22Rv1 (cell line): Measurements from ENCODE around the gene BRAT1.

Experiments
- ZFX ChIP-seq: fragments of 450-650 bp; IDR thresholded peaks from 2 replicates; pipeline ENCODE4 v1.6.1; 2017; ENCODE audit warnings: antibody characterized with exemption, borderline replicate concordance
- TF ChIP-seq, protein P1 (sequence below): fragments of 450-650 bp; IDR thresholded peaks from 2 replicates; pipeline ENCODE4 v1.5.1; 2017; ENCODE audit warnings: mild to moderate bottlenecking

DNA sequence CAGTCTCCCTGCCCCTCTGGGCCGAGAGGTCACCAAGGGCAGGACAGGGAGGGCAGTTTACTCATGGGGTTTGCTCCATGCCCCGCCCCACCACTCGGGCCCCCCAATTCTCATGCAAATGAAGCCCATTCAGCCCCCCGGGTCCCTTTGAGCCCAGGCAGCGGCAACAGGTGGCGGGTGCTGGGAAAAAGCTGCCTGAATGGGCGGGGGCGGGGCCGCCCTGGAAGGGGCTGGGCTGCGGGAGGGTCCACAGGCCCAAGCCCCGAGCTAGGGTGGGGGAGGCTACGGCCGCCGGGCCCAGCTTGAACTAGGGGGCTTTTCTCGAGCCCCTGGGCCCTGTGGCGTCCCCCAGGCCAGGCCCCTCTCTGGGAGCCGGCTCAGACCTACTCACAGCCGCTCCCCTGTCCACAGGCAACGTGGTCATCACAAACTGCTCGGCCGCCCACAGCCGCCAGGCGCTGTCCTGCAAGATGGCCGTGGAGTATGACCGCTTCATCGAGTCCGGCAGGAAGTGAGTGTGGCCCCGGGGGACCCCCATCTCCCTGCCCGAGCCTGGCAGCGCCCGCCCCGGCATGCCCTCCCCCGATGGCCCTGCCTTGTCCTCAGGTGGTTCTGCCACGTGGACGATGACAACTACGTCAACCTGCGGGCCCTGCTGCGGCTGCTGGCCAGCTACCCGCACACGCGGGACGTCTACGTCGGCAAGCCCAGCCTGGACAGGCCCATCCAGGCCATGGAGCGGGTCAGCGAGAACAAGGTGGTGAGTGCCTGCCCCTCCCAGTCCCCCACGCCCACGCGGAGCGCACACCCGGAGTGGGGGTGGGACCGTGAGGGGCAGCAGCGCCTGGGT lies 30.3 kb downstream of the BRAT1 start:
- TF ChIP-seq, protein P1, sequence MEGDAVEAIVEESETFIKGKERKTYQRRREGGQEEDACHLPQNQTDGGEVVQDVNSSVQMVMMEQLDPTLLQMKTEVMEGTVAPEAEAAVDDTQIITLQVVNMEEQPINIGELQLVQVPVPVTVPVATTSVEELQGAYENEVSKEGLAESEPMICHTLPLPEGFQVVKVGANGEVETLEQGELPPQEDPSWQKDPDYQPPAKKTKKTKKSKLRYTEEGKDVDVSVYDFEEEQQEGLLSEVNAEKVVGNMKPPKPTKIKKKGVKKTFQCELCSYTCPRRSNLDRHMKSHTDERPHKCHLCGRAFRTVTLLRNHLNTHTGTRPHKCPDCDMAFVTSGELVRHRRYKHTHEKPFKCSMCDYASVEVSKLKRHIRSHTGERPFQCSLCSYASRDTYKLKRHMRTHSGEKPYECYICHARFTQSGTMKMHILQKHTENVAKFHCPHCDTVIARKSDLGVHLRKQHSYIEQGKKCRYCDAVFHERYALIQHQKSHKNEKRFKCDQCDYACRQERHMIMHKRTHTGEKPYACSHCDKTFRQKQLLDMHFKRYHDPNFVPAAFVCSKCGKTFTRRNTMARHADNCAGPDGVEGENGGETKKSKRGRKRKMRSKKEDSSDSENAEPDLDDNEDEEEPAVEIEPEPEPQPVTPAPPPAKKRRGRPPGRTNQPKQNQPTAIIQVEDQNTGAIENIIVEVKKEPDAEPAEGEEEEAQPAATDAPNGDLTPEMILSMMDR: no peak
- TF ChIP-seq ZFX: no peak
